ENCODE data around the gene MAST4. TPM values are rescaled to one million over a fixed set of nuclear protein-coding genes. Genes with fewer than 3 reads are reported as not detected.

Gene MAST4
- polyA plus RNA-seq, 1 donor (not counting 4 experiments of a cell fraction or from before 2014, with no cell fraction given) = 19.8 TPM

DNA sequence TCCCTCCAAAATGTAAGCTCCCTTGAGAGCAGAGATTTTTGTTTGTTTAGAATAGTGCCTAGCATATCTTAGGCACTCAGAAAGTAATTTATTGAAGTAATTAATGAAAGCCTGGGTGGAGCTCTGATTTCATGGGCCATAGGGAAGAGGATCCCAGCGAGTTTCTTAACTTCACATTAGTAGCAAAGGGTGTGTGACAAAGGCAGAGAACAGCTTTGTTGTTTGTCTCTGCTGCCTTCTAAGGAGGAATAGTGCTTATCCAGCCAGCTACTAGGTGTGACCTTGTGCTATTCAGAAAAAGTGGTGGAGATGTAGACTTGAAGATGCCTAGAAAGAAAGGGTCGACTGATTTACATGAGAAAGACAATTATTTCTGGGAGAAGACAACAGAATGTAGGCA lies 451.4 kb downstream of the MAST4 start:
- FAIRE-seq (no peak), DNase-seq (ENCODE audit: low read depth, low spot score) (no peak)
- Histone ChIP-seq H2AFZ (ENCODE audit: control insufficient read depth, low read length) (no peak overlapping the region), H3K9ac (ENCODE audit: control insufficient read depth, extremely low read depth, insufficient read depth, low read length) (no peak overlapping the region), H3K4me1 (ENCODE audit: control insufficient read depth, extremely low read depth, insufficient read depth, low read length) (peaks cover 19% of the 10 kb centered on the region), H4K20me1 (ENCODE audit: control insufficient read depth, extremely low read depth, insufficient read depth, low read length) (no peaks in the 10 kb centered on the region), H3K9me3 (ENCODE audit: control insufficient read depth, low read depth, low read length) (no peaks in the 10 kb centered on the region), H3K27ac (ENCODE audit: control insufficient read depth, insufficient read depth, low read length) (no peak overlapping the region), H3K27me3 (ENCODE audit: control insufficient read depth, extremely low read depth, insufficient read depth, low read length) (no peaks in the 10 kb centered on the region), H3K4me3 (ENCODE audit: control insufficient read depth in 2 of 3, extremely low read depth in 1 of 3, insufficient read depth in 2 of 3, low read depth in 1 of 3, low read length in 3 of 3) (no peak overlapping the region), H3K9me1 (ENCODE audit: control insufficient read depth, extremely low read depth, insufficient read depth, low read length) (peaks cover 2% of the 10 kb centered on the region), H3K79me2 (ENCODE audit: control insufficient read depth, insufficient read depth, low read length) (peaks cover 64% of the 10 kb centered on the region), H3K4me2 (ENCODE audit: control insufficient read depth, extremely low read depth, insufficient read depth, low read depth, low read length) (no peak overlapping the region), H3K36me3 (ENCODE audit: control insufficient read depth in 2 of 2, extremely low read depth in 1 of 2, insufficient read depth in 2 of 2, low read length in 2 of 2) (peaks cover 0 to 2% of the 10 kb centered on the region in 2 experiments)
- TF ChIP-seq EZH2 (IDR thresholded peaks at IDR 0.05; ENCODE audit: low read length) = no peak
- TF ChIP-seq, protein P1, sequence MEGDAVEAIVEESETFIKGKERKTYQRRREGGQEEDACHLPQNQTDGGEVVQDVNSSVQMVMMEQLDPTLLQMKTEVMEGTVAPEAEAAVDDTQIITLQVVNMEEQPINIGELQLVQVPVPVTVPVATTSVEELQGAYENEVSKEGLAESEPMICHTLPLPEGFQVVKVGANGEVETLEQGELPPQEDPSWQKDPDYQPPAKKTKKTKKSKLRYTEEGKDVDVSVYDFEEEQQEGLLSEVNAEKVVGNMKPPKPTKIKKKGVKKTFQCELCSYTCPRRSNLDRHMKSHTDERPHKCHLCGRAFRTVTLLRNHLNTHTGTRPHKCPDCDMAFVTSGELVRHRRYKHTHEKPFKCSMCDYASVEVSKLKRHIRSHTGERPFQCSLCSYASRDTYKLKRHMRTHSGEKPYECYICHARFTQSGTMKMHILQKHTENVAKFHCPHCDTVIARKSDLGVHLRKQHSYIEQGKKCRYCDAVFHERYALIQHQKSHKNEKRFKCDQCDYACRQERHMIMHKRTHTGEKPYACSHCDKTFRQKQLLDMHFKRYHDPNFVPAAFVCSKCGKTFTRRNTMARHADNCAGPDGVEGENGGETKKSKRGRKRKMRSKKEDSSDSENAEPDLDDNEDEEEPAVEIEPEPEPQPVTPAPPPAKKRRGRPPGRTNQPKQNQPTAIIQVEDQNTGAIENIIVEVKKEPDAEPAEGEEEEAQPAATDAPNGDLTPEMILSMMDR (optimal IDR thresholded peaks at IDR 0.05 in 1 of 3, IDR thresholded peaks at IDR 0.05 in 1 of 3, conservative IDR thresholded peaks at IDR 0.05 in 1 of 3; ENCODE audit: extremely low read depth in 1 of 3, insufficient read depth in 2 of 3, low read length in 3 of 3) = no peak
- dilution Hi-C loops (cut with MboI; ENCODE audit: extremely low pct_ligation_motif_present, low sequenced_read_pairs) = no loop called here

DNA sequence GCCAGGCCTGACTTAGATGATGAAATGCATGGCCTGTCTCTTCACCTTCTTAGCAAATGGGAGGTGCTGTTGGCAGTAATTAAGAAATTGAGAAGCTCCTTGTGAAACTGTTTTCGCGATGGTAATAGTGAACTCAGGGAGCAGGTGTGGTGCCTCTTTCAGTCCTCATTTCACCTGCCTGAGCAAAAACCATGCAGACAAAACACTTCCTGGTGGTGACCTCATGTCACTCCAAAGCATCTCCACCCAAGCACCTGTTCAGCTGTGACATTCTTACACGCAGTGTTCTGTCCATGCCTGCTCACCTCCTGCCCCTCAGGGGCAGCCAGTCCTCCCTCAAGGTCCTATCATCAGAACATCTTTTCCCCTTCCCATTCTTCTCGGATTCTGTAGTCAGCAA lies 453.9 kb downstream of the MAST4 start:
- H3K79me2 ChIP-seq (ENCODE audit: control insufficient read depth, insufficient read depth, low read length) = peaks cover 54% of the 10 kb centered on the region
- no peak overlapping the region for H3K9ac ChIP-seq (ENCODE audit: control insufficient read depth, extremely low read depth, insufficient read depth, low read length)
- peaks cover 19% of the 10 kb centered on the region for H3K4me1 ChIP-seq (ENCODE audit: control insufficient read depth, extremely low read depth, insufficient read depth, low read length)
- no peak overlapping the region for H2AFZ ChIP-seq (ENCODE audit: control insufficient read depth, low read length)
- H3K4me2 ChIP-seq (ENCODE audit: control insufficient read depth, extremely low read depth, insufficient read depth, low read depth, low read length) = no peak overlapping the region
- H3K4me3 ChIP-seq (ENCODE audit: control insufficient read depth in 2 of 3, extremely low read depth in 1 of 3, insufficient read depth in 2 of 3, low read depth in 1 of 3, low read length in 3 of 3) = no peak overlapping the region
- H3K9me3 ChIP-seq (ENCODE audit: control insufficient read depth, low read depth, low read length) = no peaks in the 10 kb centered on the region
- TF ChIP-seq EZH2 (IDR thresholded peaks at IDR 0.05; ENCODE audit: low read length) = no peak
- TF ChIP-seq, protein P1 (optimal IDR thresholded peaks at IDR 0.05 in 1 of 3, IDR thresholded peaks at IDR 0.05 in 1 of 3, conservative IDR thresholded peaks at IDR 0.05 in 1 of 3; ENCODE audit: extremely low read depth in 1 of 3, insufficient read depth in 2 of 3, low read length in 3 of 3) = no peak
- H3K9me1 ChIP-seq (ENCODE audit: control insufficient read depth, extremely low read depth, insufficient read depth, low read length) = no peaks in the 10 kb centered on the region
- dilution Hi-C loops (cut with MboI; ENCODE audit: extremely low pct_ligation_motif_present, low sequenced_read_pairs) = no loop called here
- no peaks in the 10 kb centered on the region for H3K27me3 ChIP-seq (ENCODE audit: control insufficient read depth, extremely low read depth, insufficient read depth, low read length)
- FAIRE-seq = no peak
- H3K27ac ChIP-seq (ENCODE audit: control insufficient read depth, insufficient read depth, low read length) = no peak overlapping the region
- no peaks in the 10 kb centered on the region for H4K20me1 ChIP-seq (ENCODE audit: control insufficient read depth, extremely low read depth, insufficient read depth, low read length)
- DNase-seq (ENCODE audit: low read depth, low spot score) = no peak
- peaks cover 2 to 6% of the 10 kb centered on the region in 2 experiments for H3K36me3 ChIP-seq (ENCODE audit: control insufficient read depth in 2 of 2, extremely low read depth in 1 of 2, insufficient read depth in 2 of 2, low read length in 2 of 2)

Measured in keratinocyte (primary cell).